Activated naive CD4-positive, alpha-beta T cell treated with anti-CD3 and anti-CD28 coated beads, Interleukin-2, amount 10 ng/mL, durations not matched to agents 7 days and 5 days (primary cell): Measurements from ENCODE around the gene GIMAP7.
"Not testable (repeated sequence)": the region's sequence is repeated elsewhere in the genome, so short reads cannot be mapped to it uniquely, and the experiment has no call there.

ENCODE experiments used
- CTCF ChIA-PET: fragments of 350-600 bp; sonication (Branson Sonifier 250); formaldehyde crosslinking; loops from one replicate; lab custom pipeline; 2021; ENCODE audit warnings: antibody characterized with exemption; lab: Charles Lee
- DNase-seq: peaks from one replicate; pipeline ENCODE4 v3.0.0-alpha.2; 2020
- H3K27ac Mint-ChIP-seq: one replicate; pipeline ENCODE4 v1.8.0; 2021; ENCODE audit warnings: mild to moderate bottlenecking, moderate library complexity, mixed read lengths
- H3K27me3 Mint-ChIP-seq: one replicate; pipeline ENCODE4 v1.8.0; 2021; ENCODE audit warnings: mild to moderate bottlenecking, mixed read lengths
- H3K36me3 Mint-ChIP-seq: one replicate; pipeline ENCODE4 v1.8.0; 2021; ENCODE audit warnings: mixed read lengths
- H3K4me1 Mint-ChIP-seq: one replicate; pipeline ENCODE4 v1.8.0; 2021; ENCODE audit warnings: mixed read lengths
- H3K4me3 Mint-ChIP-seq: one replicate; pipeline ENCODE4 v1.8.0; 2021; ENCODE audit warnings: mild to moderate bottlenecking, moderate library complexity, mixed read lengths
- H3K9me3 Mint-ChIP-seq: one replicate; pipeline ENCODE4 v1.8.0; 2021; ENCODE audit warnings: mixed read lengths

The GIMAP7 gene

GRCh38 chr7:150520145-150520544 lies 5.5 kb downstream of the GIMAP7 start:
- Mint-ChIP-seq H3K36me3 (peaks cover 81% of the 10 kb centered on the region), H3K4me1 (peaks cover 38% of the 10 kb centered on the region), H3K4me3 (peak overlapping the region; percentile 98), H3K27ac (peak overlapping the region; percentile 88), H3K9me3 (peaks cover 17% of the 10 kb centered on the region), H3K27me3 (no peaks in the 10 kb centered on the region)
- DNase-seq = peak; percentile 66
- CTCF ChIA-PET = interaction anchor here (0.8 to 2.8 kb wide), 4 partner anchors 44 to 166 kb away, joined by 3 to 14 read pairs (median 4); partner anchors contain the start of genes GIMAP2 and GIMAP4

GRCh38 chr7:150522931-150523330 lies 8.3 kb downstream of the GIMAP7 start:
- Mint-ChIP-seq H3K9me3 (peaks cover 36% of the 10 kb centered on the region), H3K4me1 (peaks cover 46% of the 10 kb centered on the region), H3K36me3 (peaks cover 75% of the 10 kb centered on the region), H3K4me3 (peak overlapping the region; percentile 84), H3K27ac (peak overlapping the region; percentile 35)
- DNase-seq, H3K27me3 Mint-ChIP-seq, CTCF ChIA-PET: not testable (repeated sequence)

- peaks cover 75% of the 10 kb centered on the region for H3K36me3 Mint-ChIP-seq
- no peaks in the 10 kb centered on the region for H3K27me3 Mint-ChIP-seq
- no peak overlapping the region for H3K27ac Mint-ChIP-seq
- peaks cover 46% of the 10 kb centered on the region for H3K4me1 Mint-ChIP-seq
- H3K4me3 Mint-ChIP-seq = no peak overlapping the region
- H3K9me3 Mint-ChIP-seq = peaks cover 46% of the 10 kb centered on the region
- CTCF ChIA-PET = no interaction called here
- DNase-seq = no peak
Measured at GRCh38 chr7:150524018-150524417, 9.3 kb downstream of the GIMAP7 start.

- H3K27me3 Mint-ChIP-seq = no peaks in the 10 kb centered on the region
- H3K4me1 Mint-ChIP-seq = peaks cover 9% of the 10 kb centered on the region
- H3K36me3 Mint-ChIP-seq = peaks cover 66% of the 10 kb centered on the region
- CTCF ChIA-PET = no interaction called here
- peaks cover 74% of the 10 kb centered on the region for H3K9me3 Mint-ChIP-seq
- H3K4me3 Mint-ChIP-seq = no peak overlapping the region
- no peak overlapping the region for H3K27ac Mint-ChIP-seq
- no peak for DNase-seq
Measured at GRCh38 chr7:150531704-150532103, 17.0 kb downstream of the GIMAP7 start.

- no peaks in the 10 kb centered on the region for H3K27me3 Mint-ChIP-seq
- peaks cover 65% of the 10 kb centered on the region for H3K36me3 Mint-ChIP-seq
- H3K27ac Mint-ChIP-seq = no peak overlapping the region
- H3K9me3 Mint-ChIP-seq = peaks cover 74% of the 10 kb centered on the region
- H3K4me1 Mint-ChIP-seq = peaks cover 19% of the 10 kb centered on the region
- CTCF ChIA-PET = no interaction called here
- no peak overlapping the region for H3K4me3 Mint-ChIP-seq
- DNase-seq = no peak
Measured at GRCh38 chr7:150538259-150538658, 23.6 kb downstream of the GIMAP7 start.

- DNase-seq = no peak
- CTCF ChIA-PET = interaction anchor here (0.7 to 1.0 kb wide), 3 partner anchors 14 to 104 kb away, joined by 3 to 4 read pairs (median 3); partner anchors contain the start of genes GIMAP4 and GIMAP8
- Mint-ChIP-seq H3K4me1 (peaks cover 69% of the 10 kb centered on the region), H3K9me3 (peaks cover 66% of the 10 kb centered on the region), H3K36me3 (peaks cover 78% of the 10 kb centered on the region), H3K4me3 (no peak overlapping the region), H3K27me3 (no peaks in the 10 kb centered on the region), H3K27ac (peak overlapping the region; percentile 5)
Measured at GRCh38 chr7:150553163-150553562, 38.5 kb downstream of the GIMAP7 start.

- Mint-ChIP-seq H3K4me3 (peak overlapping the region; percentile 55), H3K4me1 (peaks cover 79% of the 10 kb centered on the region), H3K9me3 (peaks cover 68% of the 10 kb centered on the region), H3K36me3 (peaks cover 81% of the 10 kb centered on the region), H3K27me3 (no peaks in the 10 kb centered on the region), H3K27ac (peak overlapping the region; percentile 97)
- DNase-seq = peak; percentile 57
- CTCF ChIA-PET = interaction anchor here (1.1 kb wide), 1 partner anchor 37 kb away, joined by 3 read pairs; no protein-coding TSS in a partner anchor
Measured at GRCh38 chr7:150556521-150557138, 42.0 kb downstream of the GIMAP7 start.

GRCh38 chr7:150560486-150560885 lies 45.8 kb downstream of the GIMAP7 start:
- DNase-seq = no peak
- Mint-ChIP-seq H3K4me3 (no peak overlapping the region), H3K36me3 (peaks cover 56% of the 10 kb centered on the region), H3K27me3 (no peaks in the 10 kb centered on the region), H3K4me1 (peaks cover 76% of the 10 kb centered on the region), H3K27ac (no peak overlapping the region), H3K9me3 (peaks cover 39% of the 10 kb centered on the region)
- CTCF ChIA-PET = no interaction called here

- peak overlapping the region; percentile 64 for H3K4me3 Mint-ChIP-seq
- no peaks in the 10 kb centered on the region for H3K27me3 Mint-ChIP-seq
- peaks cover 33% of the 10 kb centered on the region for H3K9me3 Mint-ChIP-seq
- peak overlapping the region; percentile 90 for H3K27ac Mint-ChIP-seq
- H3K36me3 Mint-ChIP-seq = peaks cover 55% of the 10 kb centered on the region
- no peak for DNase-seq
- CTCF ChIA-PET = interaction anchor here (0.7 to 2.7 kb wide), 2 partner anchors 113 to 174 kb away, joined by 3 to 13 read pairs; partner anchors contain the start of gene GIMAP8
- H3K4me1 Mint-ChIP-seq = peaks cover 73% of the 10 kb centered on the region
Measured at GRCh38 chr7:150562919-150563318, 48.2 kb downstream of the GIMAP7 start.

GRCh38 chr7:150564006-150564405 lies 49.3 kb downstream of the GIMAP7 start:
- Mint-ChIP-seq H3K36me3 (peaks cover 52% of the 10 kb centered on the region), H3K27ac (peak overlapping the region; percentile 90), H3K4me1 (peaks cover 64% of the 10 kb centered on the region), H3K4me3 (peak overlapping the region; percentile 64), H3K27me3 (no peaks in the 10 kb centered on the region), H3K9me3 (peaks cover 28% of the 10 kb centered on the region)
- no peak for DNase-seq
- CTCF ChIA-PET = interaction anchor here (1.0 to 2.7 kb wide), 3 partner anchors 45 to 194 kb away, joined by 3 to 13 read pairs (median 3); partner anchors contain the start of gene GIMAP8

- Mint-ChIP-seq H3K4me3 (peak overlapping the region; percentile 64), H3K27me3 (no peaks in the 10 kb centered on the region), H3K27ac (peak overlapping the region; percentile 90), H3K4me1 (peaks cover 70% of the 10 kb centered on the region), H3K9me3 (peaks cover 27% of the 10 kb centered on the region), H3K36me3 (peaks cover 55% of the 10 kb centered on the region)
- no peak for DNase-seq
- CTCF ChIA-PET = interaction anchor here (0.8 to 2.7 kb wide), 4 partner anchors 45 to 193 kb away, joined by 3 to 13 read pairs (median 3); partner anchors contain the start of gene GIMAP8
Measured at GRCh38 chr7:150564566-150564965, 49.9 kb downstream of the GIMAP7 start.

GRCh38 chr7:150565239-150565638 lies 50.6 kb downstream of the GIMAP7 start:
- H3K36me3 Mint-ChIP-seq = peaks cover 56% of the 10 kb centered on the region
- H3K27ac Mint-ChIP-seq = peak overlapping the region; percentile 56
- no peaks in the 10 kb centered on the region for H3K27me3 Mint-ChIP-seq
- no peak for DNase-seq
- CTCF ChIA-PET = interaction anchor here (0.8 kb wide), 1 partner anchor 98 kb away, joined by 3 read pairs; no protein-coding TSS in a partner anchor
- H3K4me3 Mint-ChIP-seq = peak overlapping the region; percentile 3
- H3K9me3 Mint-ChIP-seq = peaks cover 24% of the 10 kb centered on the region
- peaks cover 73% of the 10 kb centered on the region for H3K4me1 Mint-ChIP-seq

- DNase-seq = no peak
- H3K9me3 Mint-ChIP-seq = peaks cover 18% of the 10 kb centered on the region
- CTCF ChIA-PET = interaction anchor here (1.2 to 3.5 kb wide), 2 partner anchors 45 to 116 kb away, joined by 3 to 37 read pairs; partner anchors contain the start of gene GIMAP8
- peaks cover 79% of the 10 kb centered on the region for H3K4me1 Mint-ChIP-seq
- peak overlapping the region; percentile 90 for H3K4me3 Mint-ChIP-seq
- no peaks in the 10 kb centered on the region for H3K27me3 Mint-ChIP-seq
- peaks cover 56% of the 10 kb centered on the region for H3K36me3 Mint-ChIP-seq
- peak overlapping the region; percentile 24 for H3K27ac Mint-ChIP-seq
Measured at GRCh38 chr7:150566123-150566522, 51.5 kb downstream of the GIMAP7 start.

GRCh38 chr7:150566572-150566971 lies 51.9 kb downstream of the GIMAP7 start:
- peak overlapping the region; percentile 90 for H3K4me3 Mint-ChIP-seq
- peaks cover 57% of the 10 kb centered on the region for H3K36me3 Mint-ChIP-seq
- H3K9me3 Mint-ChIP-seq = peaks cover 14% of the 10 kb centered on the region
- CTCF ChIA-PET = interaction anchor here (0.8 to 3.9 kb wide), 10 partner anchors 46 to 189 kb away, joined by 3 to 37 read pairs (median 3); partner anchors contain the start of genes GIMAP5, GIMAP6 and GIMAP8
- H3K27ac Mint-ChIP-seq = peak overlapping the region; percentile 92
- H3K27me3 Mint-ChIP-seq = no peaks in the 10 kb centered on the region
- no peak for DNase-seq
- peaks cover 76% of the 10 kb centered on the region for H3K4me1 Mint-ChIP-seq
